ENCODE data around the gene ERICH4. TPM values are rescaled to one million over a fixed set of nuclear protein-coding genes. Genes with fewer than 3 reads are reported as not detected.
A peak's percentile ranks its signal among the peaks of the same experiment; 100 is the strongest.

Gene ERICH4
- total RNA-seq, 2 donors from 2014 or later, result not detected

- ATAC-seq, result peak; percentile 12 to 14
- DNase-seq, result no peak
- intact Hi-C loops (cut with DNase I), result no loop called here
Measured at GRCh38 chr19:41411100-41411967, 31.6 kb upstream of the ERICH4 start.

DNA sequence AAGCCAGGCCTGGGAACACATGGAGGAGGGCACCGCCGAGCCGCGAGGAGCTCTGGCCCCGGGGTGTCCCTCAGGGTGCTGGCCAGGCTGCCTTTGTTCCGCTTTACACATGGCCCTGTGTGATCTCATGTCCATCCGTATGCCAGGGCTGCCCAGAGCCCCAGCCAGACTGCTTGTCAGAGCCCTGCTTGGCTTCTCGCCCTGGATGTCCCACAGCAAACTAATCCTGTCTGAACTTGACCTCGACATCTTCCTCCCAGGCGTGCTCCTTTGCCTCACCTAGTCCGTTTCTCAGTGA lies 31.0 kb upstream of the ERICH4 start:
- DNase-seq, result peak; percentile 60
- ATAC-seq, result peak; percentile 74 to 76
- intact Hi-C loops (cut with DNase I), result no loop called here

DNA sequence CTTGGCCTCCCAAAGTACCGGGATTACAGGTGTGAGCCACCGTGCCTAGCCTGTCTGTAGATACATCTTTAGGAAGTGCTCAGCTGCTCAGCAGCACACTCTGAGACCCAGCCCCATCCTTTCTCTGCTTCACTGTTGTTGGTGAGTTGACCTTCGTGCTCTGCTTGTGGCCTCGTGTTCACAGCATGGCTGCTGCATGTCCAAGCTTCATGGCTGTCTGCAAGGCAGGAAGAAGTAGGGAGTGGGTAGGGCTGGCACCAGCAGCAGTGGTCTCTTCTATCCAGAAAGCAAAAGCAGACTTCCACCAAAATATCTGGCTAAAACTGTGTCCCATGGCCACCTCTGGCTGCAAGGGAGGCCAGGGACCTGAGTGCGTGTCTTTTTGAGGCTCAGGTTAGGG lies 30.0 kb upstream of the ERICH4 start:
- intact Hi-C loops (cut with DNase I), result no loop called here
- DNase-seq (no peak), ATAC-seq (no peak)

GRCh38 chr19:41413947-41414346 lies 29.0 kb upstream of the ERICH4 start:
- intact Hi-C loops (cut with DNase I), result no loop called here
- ATAC-seq (no peak), DNase-seq (no peak)

DNA sequence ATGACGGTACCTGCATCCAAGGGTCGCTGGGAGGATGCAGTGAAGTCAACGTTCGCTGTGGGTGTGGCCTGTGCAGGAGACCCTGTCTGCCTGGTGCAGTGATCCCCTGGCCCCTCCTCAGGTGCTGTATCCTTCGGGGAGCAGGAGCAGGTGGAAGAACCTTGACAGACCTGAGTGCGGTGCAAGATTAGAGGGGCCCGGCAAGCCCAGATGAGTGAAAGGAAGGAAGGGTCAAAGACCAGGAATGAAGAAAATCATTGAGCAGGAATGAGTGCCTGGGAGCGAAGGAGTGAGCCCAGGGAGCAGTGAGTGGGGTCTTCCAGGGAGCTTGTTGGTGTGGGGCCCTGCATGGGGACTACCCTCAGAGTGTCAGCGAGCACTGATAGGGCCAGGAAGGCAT lies 28.5 kb upstream of the ERICH4 start:
- intact Hi-C loops (cut with DNase I), result no loop called here
- ATAC-seq (no peak), DNase-seq (no peak)

- ATAC-seq (peak in 1 of 2 donors; percentile 28), DNase-seq (no peak)
- intact Hi-C loops (cut with DNase I), result no loop called here
Measured at GRCh38 chr19:41415154-41415571, 27.8 kb upstream of the ERICH4 start.

- intact Hi-C loops (cut with DNase I), result no loop called here
- DNase-seq (no peak), ATAC-seq (no peak)
Measured at GRCh38 chr19:41416194-41416674, 26.7 kb upstream of the ERICH4 start.

- DNase-seq (no peak), ATAC-seq (peak; percentile 35 to 47)
- intact Hi-C loops (cut with DNase I), result no loop called here
Measured at GRCh38 chr19:41420101-41420880, 22.7 kb upstream of the ERICH4 start.

DNA sequence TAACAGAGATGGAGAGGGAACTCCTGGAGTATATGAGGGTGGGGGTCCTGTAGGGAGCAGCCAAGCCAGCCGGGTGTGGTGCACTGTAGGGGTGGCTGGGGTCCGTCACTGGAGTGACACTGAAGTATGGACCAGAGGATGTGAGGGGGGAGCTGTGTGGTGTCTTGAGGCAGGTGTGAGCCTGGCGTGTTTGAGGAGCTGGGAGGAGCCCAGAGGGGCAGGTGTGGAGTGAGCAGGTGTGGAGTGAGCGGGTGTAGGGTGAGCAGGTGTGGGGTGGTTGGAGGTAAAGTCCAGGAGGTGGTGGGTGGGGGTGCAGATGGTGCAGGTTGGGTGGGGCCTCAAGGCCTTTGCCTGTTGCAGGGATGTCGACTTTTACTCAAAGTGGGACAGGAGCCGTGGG lies 21.6 kb upstream of the ERICH4 start:
- ATAC-seq (no peak), DNase-seq (no peak)
- intact Hi-C loops (cut with DNase I), result no loop called here

DNA sequence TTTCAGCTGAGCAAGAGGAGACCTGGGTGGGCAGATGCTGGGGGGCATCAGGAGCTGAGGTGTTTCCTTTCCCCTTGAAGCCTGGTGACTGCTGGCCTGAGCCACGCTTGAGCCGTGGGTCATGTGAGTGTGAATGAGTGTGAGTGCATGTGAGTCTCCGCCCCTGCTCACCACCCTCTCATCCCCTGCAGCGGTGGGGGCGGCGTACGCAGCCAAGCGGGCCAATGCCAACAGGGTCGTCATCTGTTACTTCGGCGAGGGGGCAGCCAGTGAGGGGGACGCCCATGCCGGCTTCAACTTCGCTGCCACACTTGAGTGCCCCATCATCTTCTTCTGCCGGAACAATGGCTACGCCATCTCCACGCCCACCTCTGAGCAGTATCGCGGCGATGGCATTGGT lies 21.0 kb upstream of the ERICH4 start:
- ATAC-seq (no peak), DNase-seq (no peak)
- intact Hi-C loops (cut with DNase I), result no loop called here

DNA sequence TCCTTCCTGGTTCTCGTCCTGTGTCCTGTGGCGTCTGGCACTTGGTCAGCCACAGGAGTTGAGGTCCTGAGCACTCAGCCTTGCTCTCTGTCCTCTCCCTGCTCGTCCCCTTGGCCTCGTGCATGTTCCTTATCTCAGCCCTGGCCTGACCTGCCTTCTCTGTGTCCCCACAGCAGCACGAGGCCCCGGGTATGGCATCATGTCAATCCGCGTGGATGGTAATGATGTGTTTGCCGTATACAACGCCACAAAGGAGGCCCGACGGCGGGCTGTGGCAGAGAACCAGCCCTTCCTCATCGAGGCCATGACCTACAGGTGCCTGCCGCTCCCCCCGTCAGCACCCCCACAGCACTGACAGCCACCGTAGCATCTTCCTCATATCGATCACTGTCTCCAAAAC lies 20.5 kb upstream of the ERICH4 start:
- intact Hi-C loops (cut with DNase I), result no loop called here
- no peak for ATAC-seq
- DNase-seq, result no peak

DNA sequence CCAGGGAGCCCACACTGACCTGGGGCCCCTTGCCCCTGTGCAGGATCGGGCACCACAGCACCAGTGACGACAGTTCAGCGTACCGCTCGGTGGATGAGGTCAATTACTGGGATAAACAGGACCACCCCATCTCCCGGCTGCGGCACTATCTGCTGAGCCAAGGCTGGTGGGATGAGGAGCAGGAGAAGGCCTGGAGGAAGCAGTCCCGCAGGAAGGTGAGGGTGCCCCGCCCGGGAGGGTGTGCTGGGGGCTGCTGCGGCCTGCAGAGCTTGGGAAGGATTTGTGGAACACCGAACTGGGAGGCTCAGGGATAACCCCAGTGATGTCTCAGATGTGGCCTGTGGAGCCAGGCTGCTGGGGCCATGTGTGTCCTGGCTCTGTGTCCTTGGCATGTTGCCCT lies 20.0 kb upstream of the ERICH4 start:
- intact Hi-C loops (cut with DNase I), result no loop called here
- DNase-seq, result no peak
- no peak for ATAC-seq

GRCh38 chr19:41424335-41425173 lies 18.4 kb upstream of the ERICH4 start:
- intact Hi-C loops (cut with DNase I), result no loop called here
- DNase-seq (no peak), ATAC-seq (no peak)

GRCh38 chr19:41425174-41426115 lies 17.5 kb upstream of the ERICH4 start:
- no peak for DNase-seq
- intact Hi-C loops (cut with DNase I), result no loop called here
- no peak for ATAC-seq

DNA sequence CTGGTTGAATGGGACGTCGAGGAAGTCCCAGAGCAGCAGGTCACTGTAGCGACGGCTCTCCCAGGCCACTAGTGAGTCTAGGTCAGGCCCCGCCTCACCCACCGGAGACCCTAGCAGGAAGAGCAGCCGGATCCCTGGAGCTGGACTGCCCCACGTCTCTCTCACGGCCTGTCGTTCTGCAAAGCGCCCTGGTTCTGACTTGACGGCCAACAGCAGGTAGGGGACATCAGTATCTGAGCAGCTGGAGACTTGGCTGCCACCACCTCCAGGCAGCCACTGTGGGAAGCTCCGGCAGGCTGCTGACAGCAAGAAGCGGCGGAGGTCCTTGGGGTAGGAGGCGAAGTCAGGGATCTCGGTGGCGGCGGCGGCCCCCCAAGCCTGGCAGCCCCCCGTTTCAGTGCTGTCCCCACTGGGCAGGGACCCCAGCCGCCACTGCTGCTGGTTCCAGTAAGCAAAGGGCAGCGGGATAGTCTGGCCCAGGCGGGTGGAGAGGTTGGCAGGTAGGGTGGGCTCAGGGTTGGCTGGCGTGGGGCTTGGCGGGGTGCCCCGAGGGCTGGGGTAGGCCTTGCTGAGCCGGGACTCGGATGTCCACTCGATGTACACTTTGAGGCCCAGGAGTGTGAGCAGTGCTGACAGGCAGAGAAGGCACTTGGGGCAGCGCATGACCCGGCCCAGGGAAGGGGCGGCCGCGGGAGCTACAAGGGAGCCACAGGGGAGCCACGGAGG lies 16.7 kb upstream of the ERICH4 start:
- intact Hi-C loops (cut with DNase I), result no loop called here
- peak in 1 of 2 donors; percentile 3 for ATAC-seq
- DNase-seq, result no peak

DNA sequence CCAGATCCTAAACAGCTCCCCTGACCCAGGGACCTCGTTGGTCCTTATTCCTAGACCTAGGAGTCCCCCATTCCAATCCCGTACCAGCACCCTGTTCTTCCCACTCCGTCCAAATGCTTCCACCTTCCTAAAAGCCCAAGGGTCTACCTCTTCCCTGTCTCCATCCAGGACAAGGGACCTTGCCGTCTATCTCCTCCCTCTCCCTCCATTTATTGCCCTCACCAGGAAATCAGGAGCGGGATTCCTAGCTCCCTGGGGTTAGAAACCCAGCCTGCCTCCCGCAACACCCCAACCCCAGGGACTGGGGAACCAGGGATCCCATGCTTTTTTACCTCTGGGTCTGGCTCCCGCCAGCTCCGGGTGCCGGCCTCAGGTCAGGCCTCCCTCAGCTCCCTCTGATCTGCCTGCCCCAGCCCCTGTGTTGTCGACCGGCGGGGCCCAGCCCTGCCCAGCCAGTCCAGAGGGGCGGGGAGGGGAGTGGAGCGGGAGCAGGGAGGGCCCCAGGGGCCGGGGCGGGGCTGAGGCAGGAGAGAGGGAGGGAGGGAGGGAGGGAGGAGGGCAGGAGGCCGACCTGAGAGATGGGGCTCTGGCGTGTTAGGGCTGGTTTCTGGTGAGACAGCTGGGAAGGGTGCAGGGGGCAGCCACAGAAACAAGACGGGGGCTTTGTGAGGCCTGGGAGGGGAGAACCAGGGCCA lies 15.9 kb upstream of the ERICH4 start, which contains the start of gene B3GNT8:
B3GNT8 (minus strand) TSS at position 423 of the 695 bp plus-strand sequence. CDS start 596 bp downstream, outside the sequence.
- DNase-seq (peak; percentile 87), ATAC-seq (peak; percentile 88 to 92)
- intact Hi-C loops (cut with DNase I), result no loop called here

Data from left cardiac atrium (tissue), 4 donors.